NCI-H2081 treated with DMSO at 0.1 percent for 48 hours (cell line): ENCODE data around the gene PCYT2.
A peak's percentile ranks its signal among the peaks of the same experiment; 100 is the strongest.

Experiments
- DNase-seq: peaks from one replicate; lab custom pipeline; 2025; lab: John Stamatoyannopoulos, UW

Gene PCYT2

DNA sequence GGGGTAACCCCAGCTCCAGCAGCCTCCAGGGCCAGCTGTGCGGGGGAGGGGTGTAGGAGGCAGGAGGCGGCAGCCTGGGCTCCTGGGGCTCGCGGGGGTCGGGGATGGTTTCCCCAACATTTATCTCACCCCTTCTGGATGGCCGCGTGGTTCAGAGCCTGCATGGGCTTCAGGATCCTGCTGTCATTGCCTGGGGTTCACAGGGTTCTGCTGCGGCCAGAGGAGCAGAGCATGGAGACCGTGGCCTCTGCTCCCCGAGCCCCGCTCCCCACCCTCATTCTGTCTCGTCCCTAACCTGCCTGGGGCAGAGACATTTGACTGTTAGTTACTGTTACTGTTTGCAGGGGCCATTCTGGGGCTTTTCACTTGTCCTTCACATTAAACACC is 31.0 kb upstream of the PCYT2 start:
- no peak for DNase-seq

DNA sequence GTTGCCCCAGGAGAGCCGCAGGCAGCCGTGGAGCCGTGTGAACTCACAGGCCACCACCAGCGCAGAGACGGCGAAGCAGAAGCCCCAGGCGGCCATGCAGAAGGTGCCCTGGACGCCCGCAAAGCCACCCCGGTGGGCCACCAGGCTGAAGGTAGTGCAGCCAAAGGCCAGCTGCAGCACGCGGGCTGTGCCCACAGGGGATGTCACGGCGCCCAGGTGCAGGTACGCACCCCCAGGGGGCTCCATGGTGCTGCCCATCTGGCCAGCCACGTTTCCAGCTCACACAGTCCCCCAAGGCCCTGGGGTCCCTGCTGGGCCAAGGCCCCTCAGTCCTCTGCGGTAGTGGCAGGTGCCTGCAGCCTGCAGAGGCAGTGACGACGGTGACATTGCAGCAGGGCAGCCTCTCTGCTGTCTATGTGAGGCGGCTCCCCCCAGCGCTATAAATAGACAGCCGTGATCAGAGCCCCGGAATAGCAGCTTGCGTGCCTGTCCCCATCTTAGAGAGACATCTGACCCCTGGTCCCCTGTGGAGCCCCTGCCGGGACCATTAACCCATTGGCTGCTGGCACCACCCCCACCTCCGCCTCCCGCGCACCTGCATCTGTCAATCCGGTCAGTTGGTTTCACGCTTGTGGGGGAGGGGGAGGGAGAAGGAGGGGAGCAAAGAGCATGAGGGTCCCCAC is 30.4 kb upstream of the PCYT2 start:
- no peak for DNase-seq

GRCh38 chr17:81940538-81941483 is 29.6 kb upstream of the PCYT2 start:
- no peak for DNase-seq

- no peak for DNase-seq
Measured at GRCh38 chr17:81939881-81940385, 28.7 kb upstream of the PCYT2 start.

DNA sequence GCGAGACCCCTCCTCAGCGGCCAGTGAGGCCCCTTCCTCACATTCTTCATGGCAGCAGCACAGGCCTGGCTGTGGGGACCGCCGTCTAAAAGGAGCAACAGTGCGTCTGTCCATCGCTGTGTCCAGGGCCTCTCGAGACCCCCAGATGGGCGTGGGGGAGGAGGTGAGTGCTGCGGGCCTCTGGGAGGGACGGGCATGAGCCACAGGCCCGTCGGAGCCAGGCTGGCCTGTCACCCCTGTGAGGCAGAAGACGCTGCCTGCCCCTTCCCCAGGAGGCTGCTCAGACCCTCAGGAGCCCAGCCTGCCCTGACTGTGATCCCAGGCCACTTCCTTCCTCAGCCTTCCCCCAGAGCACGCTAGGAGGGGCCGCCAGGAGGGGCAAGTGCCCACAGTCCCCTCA is 28.0 kb upstream of the PCYT2 start:
- no peak for DNase-seq

- DNase-seq: no peak
Measured at GRCh38 chr17:81935709-81936084, 24.5 kb upstream of the PCYT2 start.

DNA sequence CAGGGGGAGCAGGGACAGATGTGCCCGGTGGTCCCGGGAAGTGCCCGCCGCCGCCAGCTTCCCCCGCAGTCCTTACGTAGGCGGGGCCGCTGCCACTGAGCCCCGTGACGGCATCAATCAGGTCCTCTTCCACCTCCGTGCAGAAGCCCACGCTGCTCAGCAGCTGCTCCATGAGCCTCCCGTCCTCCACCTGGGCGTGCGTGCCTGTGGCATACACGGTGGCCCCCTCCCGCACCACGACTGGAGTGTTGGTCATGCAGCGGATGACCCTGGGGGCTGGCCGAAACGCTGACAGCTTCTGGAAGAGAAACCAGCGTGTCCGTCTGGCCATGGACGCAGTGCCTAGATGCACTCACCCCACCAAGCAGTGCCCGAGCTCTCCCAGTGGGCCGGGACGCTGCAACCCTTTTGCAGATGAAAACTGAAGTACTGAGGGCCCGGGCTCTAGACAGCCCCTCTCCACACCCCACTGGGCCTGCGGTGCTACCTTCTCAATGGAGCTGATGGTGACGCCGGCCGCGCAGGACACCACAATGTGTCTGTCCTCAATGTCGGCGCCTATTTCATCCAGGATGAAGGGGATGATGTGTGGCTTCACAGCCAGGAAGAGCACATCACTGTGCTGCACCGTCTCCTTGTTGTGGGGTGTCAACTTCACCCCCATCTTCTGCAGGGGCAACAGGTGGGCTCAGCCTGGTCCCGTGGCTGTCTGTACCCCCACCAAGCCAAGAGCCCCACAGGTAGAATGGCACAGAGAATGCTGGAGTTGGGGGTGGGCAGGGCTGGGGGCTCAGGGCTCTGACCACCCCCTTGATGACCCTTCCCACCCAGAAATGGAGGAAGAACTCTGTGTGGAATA is 23.9 kb upstream of the PCYT2 start:
- no peak for DNase-seq

GRCh38 chr17:81934098-81934757 is 23.0 kb upstream of the PCYT2 start:
- DNase-seq: no peak

- no peak for DNase-seq
Measured at GRCh38 chr17:81933178-81933699, 22.0 kb upstream of the PCYT2 start.

GRCh38 chr17:81932333-81932983 is 21.3 kb upstream of the PCYT2 start:
- no peak for DNase-seq

DNA sequence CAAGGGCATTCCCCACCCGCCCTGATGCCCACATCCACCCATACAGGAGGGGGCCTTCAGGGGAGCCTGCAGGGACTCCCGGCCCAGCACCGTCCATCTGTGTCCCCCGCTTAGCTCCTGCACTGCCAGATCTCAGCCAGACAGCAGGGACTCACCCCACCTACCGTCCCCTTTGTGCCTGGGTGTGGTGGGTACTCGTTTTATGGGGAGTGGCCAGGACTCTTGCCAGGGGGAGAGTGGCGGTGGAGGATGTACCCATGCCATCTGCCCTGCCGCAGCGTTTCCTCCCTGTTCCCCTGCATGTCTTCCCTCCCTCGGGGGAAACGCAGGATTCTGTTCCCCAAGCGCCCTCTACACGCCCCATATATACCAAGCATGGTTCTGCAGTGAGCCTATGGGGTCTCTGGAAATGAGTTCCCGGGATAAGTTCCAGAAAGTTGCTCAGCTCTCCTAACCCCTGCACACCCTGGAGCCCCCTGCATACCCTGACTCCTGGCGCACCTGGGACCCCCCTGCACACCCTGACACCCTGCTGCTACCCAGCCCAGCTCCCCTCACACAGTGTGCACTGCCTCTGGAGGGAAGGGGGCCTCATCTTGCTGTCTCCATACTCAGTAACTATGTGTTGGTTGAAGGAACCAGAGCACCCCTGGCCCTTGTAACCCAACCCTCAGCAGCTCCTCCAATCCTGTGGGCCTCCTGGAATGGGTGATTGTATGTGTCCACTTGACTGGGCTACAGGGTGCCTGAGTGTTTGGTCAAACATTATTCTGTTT is 20.5 kb upstream of the PCYT2 start:
- no peak for DNase-seq

- DNase-seq: no peak
Measured at GRCh38 chr17:81931189-81931556, 20.0 kb upstream of the PCYT2 start.

DNA sequence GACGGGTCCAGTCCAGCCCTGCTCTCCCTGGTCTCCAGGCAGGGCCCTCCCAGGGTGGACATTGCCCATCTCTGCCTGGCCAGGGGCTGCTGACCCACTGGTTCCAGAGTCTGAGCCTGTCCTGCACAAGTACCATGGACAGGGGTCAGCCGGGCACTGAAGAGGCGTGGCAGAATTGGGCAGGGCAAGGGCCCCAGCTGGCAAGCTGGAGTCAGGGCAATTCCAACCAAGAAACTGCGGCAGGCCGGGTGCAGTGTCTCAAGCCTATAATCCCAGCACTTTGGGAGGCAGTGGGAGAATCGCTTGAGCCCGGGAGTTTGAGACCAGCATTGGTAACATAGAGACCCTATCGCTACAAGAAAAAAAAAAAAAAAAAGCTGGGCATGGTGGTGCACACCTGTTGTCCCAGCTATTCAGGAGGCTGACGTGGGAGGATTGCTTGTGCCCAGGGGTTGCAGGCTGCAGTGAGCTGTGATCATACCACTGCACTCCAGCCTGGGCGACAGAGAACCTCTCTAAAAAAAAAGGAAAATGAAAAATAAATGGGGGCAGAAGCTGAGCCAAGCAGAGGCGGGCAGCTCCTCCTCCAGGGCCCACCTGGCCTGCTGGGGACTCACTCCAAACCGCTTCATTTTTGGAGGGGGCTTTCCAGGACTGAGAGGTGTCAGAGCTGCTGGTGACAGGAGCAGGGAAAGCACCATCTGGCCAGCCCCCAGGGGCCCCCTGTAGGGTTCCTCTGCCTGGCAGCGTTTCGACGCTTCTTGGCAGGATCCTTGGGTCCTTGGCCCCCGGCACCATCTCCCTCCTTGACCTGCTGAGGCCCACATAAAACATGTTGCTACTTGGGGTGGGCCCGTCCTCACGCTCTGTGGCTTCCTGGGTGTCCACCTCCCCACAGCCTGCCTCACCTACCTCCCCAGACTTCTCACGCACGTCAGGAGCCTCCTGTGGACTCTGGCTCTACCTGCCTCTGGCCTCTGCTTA is 19.2 kb upstream of the PCYT2 start:
- no peak for DNase-seq

- DNase-seq: no peak
Measured at GRCh38 chr17:81929253-81930141, 18.3 kb upstream of the PCYT2 start.

- no peak for DNase-seq
Measured at GRCh38 chr17:81928544-81929252, 17.5 kb upstream of the PCYT2 start.

GRCh38 chr17:81927653-81928543 is 16.7 kb upstream of the PCYT2 start, which contains the start of gene MAFG:
Gene MAFG, minus strand, starts transcription at chr17:81927735. Its CDS starts 4,550 bp downstream, at chr17:81923185.
- DNase-seq: peak; percentile 92
